IPS DF 6.9 (cell line): ENCODE measurements around the gene CDYL.

ENCODE experiments used
- DNase-seq: peaks from one replicate; pipeline ENCODE4 v3.0.0-alpha.2; 2013; ENCODE audit warnings: low read depth, low spot score
- H3K27ac ChIP-seq: one replicate; pipeline ENCODE4 v1.5.1; 2013; ENCODE audit warnings: low read length, control low read depth
- H3K27me3 ChIP-seq: 2 replicates; pipeline ENCODE4 v1.6.1; 2013; ENCODE audit warnings: mild to moderate bottlenecking, low read length; ENCODE audit not compliant: control insufficient read depth, insufficient read depth
- H3K36me3 ChIP-seq: 2 replicates; pipeline ENCODE4 v1.6.1; 2013; ENCODE audit warnings: low read length; ENCODE audit not compliant: control insufficient read depth, insufficient read depth
- H3K4me1 ChIP-seq: 2 replicates; pipeline ENCODE4 v1.6.1; 2013; ENCODE audit warnings: low read length; ENCODE audit not compliant: control insufficient read depth, insufficient read depth
- H3K4me3 ChIP-seq: 2 replicates; pipeline ENCODE4 v1.5.1; 2013; ENCODE audit warnings: mild to moderate bottlenecking, low read length
- H3K9me3 ChIP-seq: 2 replicates; pipeline ENCODE4 v1.6.1; 2013; ENCODE audit warnings: low read length, inconsistent platforms; ENCODE audit not compliant: control insufficient read depth, insufficient read depth
- WGBS: extraction: QIAGEN DNeasy Blood & Tissue Kit; methylation state at CpG from one replicate; pipeline ENCODE4 v1.1.7; 2013; ENCODE audit warnings: mixed read lengths, missing lambda C conversion rate; ENCODE audit not compliant: insufficient read length, insufficient coverage; 5-methylcytosine and 5-hydroxymethylcytosine counted together

The CDYL gene

DNA sequence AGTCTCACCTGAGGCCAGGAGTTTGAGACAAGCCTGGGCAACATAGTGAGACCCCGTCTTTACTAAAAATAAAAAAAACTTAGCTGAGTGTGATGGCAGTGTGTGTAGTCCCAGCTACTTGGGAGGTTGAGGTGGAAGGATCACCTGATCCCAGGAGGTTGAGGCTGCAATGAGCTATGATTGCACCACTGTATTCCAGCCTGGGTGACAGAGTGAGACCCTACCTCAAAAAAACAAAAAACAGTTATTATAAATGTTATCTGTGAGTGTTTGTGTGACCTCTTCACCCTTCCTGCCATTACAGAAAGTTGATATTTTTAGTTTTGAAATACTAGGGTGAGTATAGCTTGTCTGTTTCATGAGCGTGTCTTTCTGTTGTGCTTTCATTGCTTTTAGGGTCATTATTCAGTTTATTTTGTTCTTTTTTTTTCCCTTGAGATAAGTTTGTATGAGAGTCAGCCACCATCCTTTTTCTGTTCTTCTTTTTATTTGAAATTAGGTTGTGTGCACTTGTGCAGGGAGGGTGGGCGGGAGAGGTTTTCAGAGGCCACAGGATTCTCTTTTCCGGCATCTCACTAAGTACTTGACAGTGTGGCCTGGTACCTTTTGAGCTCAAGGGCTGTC is 26.2 kb downstream of the CDYL start:
- Histone ChIP-seq H3K36me3 (no peaks in the 10 kb centered on the region), H3K27ac (no peak overlapping the region), H3K4me1 (peaks cover 6% of the 10 kb centered on the region), H3K4me3 (no peak overlapping the region), H3K27me3 (no peaks in the 10 kb centered on the region), H3K9me3 (no peaks in the 10 kb centered on the region)
- DNase-seq = no peak
- WGBS = no CpG with 5 or more reads among the region's 4 CpGs

DNA sequence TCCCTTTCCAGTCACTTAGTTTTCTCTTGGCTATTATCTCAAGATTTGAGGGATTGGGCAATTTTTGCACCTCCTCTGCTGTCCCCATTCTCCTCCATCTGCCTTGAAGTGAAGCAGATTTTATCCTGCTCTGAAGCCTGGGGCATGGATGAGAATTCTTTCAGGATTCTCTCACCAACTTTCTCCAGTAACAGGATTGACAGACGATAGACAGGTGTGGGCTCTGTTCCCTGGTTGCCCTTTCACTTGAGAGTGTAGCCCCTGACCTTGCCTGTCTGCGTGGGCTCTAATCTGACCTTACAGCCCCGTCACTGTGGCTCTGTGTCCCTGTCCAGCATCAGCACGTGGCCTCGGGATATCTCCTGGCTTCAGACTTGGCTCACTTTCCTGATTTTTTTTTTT is 27.1 kb downstream of the CDYL start:
- no peaks in the 10 kb centered on the region for H3K9me3 ChIP-seq
- H3K27me3 ChIP-seq = no peaks in the 10 kb centered on the region
- H3K4me1 ChIP-seq = peaks cover 6% of the 10 kb centered on the region
- WGBS = no CpG with 5 or more reads among the region's 5 CpGs
- H3K36me3 ChIP-seq = no peaks in the 10 kb centered on the region
- no peak overlapping the region for H3K27ac ChIP-seq
- H3K4me3 ChIP-seq = no peak overlapping the region
- no peak for DNase-seq

DNA sequence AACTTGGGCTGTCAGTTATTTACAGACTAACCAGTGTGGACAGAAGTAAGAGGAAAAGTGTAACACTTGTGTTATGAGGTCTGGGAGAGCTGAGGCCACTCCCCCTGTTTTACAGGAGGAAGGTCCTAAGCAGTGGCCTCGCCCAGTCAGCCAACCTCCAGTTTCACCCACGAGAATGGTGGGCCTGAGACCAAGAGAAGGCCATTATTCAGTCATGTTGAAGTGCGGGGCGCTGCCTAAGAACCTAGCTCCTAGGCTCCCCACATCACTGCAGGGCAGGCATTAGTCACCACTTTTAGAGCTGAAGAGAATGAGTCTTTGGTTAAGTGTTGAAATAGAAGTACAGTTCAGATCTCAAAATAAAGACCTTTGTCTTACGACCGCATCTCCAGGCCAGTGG is 27.9 kb downstream of the CDYL start:
- WGBS = no CpG with 5 or more reads among the region's 6 CpGs
- H3K36me3 ChIP-seq = no peaks in the 10 kb centered on the region
- no peak overlapping the region for H3K4me3 ChIP-seq
- peaks cover 6% of the 10 kb centered on the region for H3K4me1 ChIP-seq
- DNase-seq = no peak
- no peak overlapping the region for H3K27ac ChIP-seq
- no peaks in the 10 kb centered on the region for H3K27me3 ChIP-seq
- H3K9me3 ChIP-seq = no peaks in the 10 kb centered on the region

DNA sequence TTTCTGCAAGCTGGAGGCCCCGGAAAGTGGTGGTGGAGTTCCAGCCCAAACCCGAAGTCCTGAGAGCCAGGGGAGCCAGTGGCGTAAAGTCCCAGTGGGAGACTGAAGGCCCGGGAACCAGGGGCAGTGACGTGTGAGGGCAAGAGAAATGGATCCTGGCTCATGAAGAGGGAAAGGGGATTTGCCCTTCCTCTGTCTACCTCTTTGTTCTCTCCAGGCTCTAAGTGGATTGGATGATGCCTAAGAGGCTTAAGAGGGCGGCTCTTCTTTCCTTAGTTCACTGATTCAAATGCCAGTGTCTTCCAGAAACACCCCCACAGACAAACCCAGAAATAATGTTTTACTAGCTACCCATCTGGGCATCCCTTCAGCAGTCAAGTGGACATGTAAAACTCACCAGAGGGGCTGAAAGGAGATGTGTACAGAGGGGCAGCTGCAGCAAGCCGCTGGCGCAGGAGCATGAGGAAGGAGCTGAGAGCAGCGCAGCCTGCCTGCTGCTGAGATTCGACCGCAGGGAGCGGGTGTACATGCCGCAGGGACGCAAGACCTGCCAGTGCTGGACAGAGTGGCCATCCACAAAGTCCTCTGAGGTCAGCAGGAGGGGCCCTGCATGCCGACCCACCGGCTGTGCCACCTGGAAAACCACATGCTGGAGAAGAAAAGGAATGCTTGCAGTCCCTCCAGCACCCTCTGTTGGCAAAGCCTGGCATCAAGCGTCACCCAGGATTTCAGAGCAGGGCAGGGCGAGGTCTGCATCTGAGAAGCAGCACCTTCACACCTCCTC is 29.5 kb downstream of the CDYL start:
- Histone ChIP-seq H3K27me3 (no peaks in the 10 kb centered on the region), H3K4me1 (peaks cover 6% of the 10 kb centered on the region), H3K27ac (no peak overlapping the region), H3K36me3 (no peaks in the 10 kb centered on the region), H3K4me3 (no peak overlapping the region), H3K9me3 (no peaks in the 10 kb centered on the region)
- WGBS = no CpG with 5 or more reads among the region's 18 CpGs
- no peak for DNase-seq

DNA sequence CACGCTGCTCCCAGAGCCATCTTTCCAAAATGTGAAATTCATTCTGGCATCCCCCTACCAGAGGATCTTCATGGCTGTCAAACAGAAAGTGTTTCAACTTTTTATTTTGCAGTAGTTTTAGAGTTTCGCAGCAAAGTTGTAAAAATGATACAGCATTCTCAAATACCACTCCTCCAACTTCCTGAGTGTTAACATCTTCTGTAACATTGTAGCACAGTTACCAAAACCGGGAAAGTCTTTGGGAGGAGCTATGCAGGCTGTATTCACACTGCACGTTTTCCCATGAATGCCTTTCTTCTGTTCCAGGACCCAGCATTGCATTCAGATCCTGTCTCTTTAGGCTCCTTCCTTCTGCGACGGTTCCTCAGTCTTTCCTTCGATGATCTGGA is 30.1 kb downstream of the CDYL start:
- H3K36me3 ChIP-seq = no peaks in the 10 kb centered on the region
- H3K9me3 ChIP-seq = no peaks in the 10 kb centered on the region
- H3K4me3 ChIP-seq = no peak overlapping the region
- no peak overlapping the region for H3K27ac ChIP-seq
- DNase-seq = no peak
- no peaks in the 10 kb centered on the region for H3K27me3 ChIP-seq
- no CpG with 5 or more reads among the region's 7 CpGs for WGBS
- peaks cover 7% of the 10 kb centered on the region for H3K4me1 ChIP-seq

DNA sequence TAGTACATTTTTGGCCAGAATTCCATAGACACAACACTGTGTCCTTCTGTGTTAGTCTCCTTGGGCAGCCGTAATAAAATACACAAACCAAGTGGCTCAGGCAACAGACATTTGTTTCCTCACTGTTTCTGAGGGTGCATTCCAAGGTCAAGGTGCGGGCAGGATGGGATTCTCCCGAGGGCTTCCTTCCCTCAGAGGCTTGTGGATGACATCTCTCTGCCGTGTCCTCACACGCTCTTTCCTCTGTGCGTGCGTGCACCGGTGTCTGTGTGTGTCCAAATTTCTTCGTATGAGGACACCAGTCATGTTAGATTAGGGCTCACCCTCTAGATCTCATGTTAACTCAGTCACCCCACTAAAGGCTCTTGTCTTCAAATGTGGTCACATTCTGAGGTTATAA is 30.6 kb downstream of the CDYL start:
- WGBS = no CpG with 5 or more reads among the region's 9 CpGs
- H3K4me1 ChIP-seq = peaks cover 7% of the 10 kb centered on the region
- no peaks in the 10 kb centered on the region for H3K36me3 ChIP-seq

DNA sequence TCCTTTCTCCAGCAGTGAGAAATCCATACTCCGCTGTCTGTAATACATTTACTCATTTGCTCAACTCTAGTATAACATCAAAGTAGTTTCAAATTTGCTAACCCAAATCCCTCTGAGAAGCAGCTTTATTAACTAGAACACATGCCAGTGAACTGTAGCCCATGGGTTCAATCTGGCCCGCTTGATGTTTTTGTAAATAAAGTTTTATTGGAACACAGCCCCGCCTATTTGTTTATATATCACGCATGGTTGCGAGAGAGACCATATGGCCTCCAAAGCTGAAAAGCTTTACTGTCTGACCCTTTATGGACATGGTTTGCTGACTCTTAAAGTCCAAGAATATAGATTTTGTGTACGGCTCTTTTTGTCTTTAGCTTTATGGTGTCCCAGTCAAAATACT is 32.2 kb downstream of the CDYL start:
- WGBS = no CpG with 5 or more reads among the region's 6 CpGs
- Histone ChIP-seq H3K27ac (no peak overlapping the region), H3K9me3 (no peaks in the 10 kb centered on the region), H3K27me3 (no peaks in the 10 kb centered on the region), H3K4me1 (peaks cover 4% of the 10 kb centered on the region), H3K4me3 (no peak overlapping the region), H3K36me3 (no peaks in the 10 kb centered on the region)
- no peak for DNase-seq

More for the DNA sequence above, 30.6 kb downstream of the CDYL start:
- Histone ChIP-seq H3K9me3 (no peaks in the 10 kb centered on the region), H3K4me3 (no peak overlapping the region), H3K27me3 (no peaks in the 10 kb centered on the region), H3K27ac (no peak overlapping the region)
- no peak for DNase-seq

DNA sequence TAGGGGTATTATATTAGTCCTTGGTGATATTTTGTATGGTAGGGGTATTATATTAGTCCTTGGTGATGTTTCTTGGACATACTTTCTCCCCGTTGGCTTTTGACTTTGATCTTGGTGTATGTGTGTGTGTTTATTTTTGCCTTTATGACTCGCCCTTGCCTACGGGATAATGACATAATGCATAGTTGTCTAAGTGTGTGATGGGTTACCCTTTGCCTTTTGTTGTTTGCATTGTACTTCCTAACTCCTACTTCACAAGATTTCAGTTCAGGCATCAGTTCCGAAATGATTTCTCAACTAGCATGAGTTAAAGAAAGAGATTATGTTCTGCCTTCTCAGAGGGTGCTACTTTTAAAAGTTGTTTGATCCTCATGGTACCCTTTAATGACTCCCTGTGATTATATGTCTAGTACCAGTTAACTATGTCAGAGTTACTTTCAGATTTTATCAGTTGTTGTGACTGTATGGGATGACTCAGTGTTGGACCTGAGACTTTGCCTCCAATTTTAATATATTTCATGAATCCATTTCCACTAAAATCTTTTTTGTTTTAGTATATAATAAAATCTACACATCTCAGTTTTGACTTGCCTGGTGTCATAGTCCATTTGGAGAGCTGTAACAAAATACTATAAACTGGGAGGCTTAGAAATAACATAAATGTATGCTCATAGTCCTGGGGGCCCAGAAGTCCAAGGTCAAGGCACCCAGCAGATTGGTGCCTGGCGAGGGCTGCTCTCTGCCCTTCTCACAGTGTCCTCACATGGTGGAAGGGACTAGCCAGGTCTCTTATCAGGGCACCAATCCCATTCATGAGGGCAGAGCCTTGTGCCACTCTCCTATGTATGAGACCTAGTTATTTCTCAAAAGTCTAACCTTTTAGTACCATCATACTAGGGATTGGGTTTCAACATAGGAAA is 34.1 kb downstream of the CDYL start:
- H3K4me1 ChIP-seq = peaks cover 4% of the 10 kb centered on the region
- H3K9me3 ChIP-seq = no peaks in the 10 kb centered on the region
- H3K27me3 ChIP-seq = no peaks in the 10 kb centered on the region
- H3K36me3 ChIP-seq = no peaks in the 10 kb centered on the region
- WGBS = no CpG with 5 or more reads among the region's 5 CpGs
- H3K4me3 ChIP-seq = no peak overlapping the region
- H3K27ac ChIP-seq = no peak overlapping the region
- DNase-seq = no peak

DNA sequence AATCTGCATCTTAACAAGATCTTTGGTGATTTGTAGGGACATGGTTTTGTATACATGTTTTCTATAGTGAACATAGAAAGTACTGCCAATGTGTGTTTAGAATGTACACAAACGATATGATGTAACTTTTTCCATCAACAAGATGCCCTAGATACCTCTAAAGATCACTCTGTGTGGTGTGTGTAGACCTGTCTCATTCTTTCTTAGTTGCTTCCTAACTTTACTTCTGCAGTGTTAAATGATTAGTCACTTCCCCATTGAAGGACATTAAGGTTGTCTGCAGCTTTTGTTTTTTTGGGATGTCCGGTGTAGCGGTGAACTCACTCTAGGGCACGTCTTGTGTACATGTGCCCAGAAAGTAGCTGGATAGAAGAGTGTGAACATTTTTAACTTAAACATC is 35.9 kb downstream of the CDYL start:
- no peak for DNase-seq
- no peaks in the 10 kb centered on the region for H3K36me3 ChIP-seq
- H3K4me1 ChIP-seq = peaks cover 1% of the 10 kb centered on the region; the same call in 1 of the 2 replicates
- WGBS = no CpG with 5 or more reads among the region's 4 CpGs
- H3K9me3 ChIP-seq = no peaks in the 10 kb centered on the region
- H3K27me3 ChIP-seq = no peaks in the 10 kb centered on the region
- H3K27ac ChIP-seq = no peak overlapping the region
- no peak overlapping the region for H3K4me3 ChIP-seq

DNA sequence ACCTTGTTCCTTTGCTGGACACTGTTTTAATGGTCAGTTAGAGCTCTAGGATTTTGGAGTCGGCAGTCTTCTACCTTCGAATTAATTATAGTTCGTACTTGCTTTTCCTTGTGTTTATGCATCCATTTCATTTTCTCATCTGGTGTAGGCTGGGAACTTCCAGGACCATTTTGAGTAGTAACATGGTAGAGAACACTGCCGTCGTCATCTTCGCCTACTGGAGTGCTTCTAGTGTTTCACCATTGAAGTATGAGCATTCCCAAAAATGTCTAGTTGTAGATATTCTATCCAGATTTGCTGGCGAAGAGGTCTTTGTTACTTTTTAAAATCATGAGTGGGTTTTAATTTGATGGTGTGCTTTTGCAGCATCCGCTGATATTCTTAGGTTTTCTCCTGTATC is 36.9 kb downstream of the CDYL start:
- H3K27ac ChIP-seq = no peak overlapping the region
- DNase-seq = no peak
- H3K27me3 ChIP-seq = no peaks in the 10 kb centered on the region
- no peaks in the 10 kb centered on the region for H3K36me3 ChIP-seq
- H3K4me3 ChIP-seq = no peak overlapping the region
- H3K9me3 ChIP-seq = no peaks in the 10 kb centered on the region
- whole genome bisulfite sequencing = no CpG with 5 or more reads among the region's 8 CpGs
- H3K4me1 ChIP-seq = peaks cover 1% of the 10 kb centered on the region; the same call in 1 of the 2 replicates
